ENCODE measurements around the gene EHBP1. TPM values are rescaled to one million over a fixed set of nuclear protein-coding genes. Genes with fewer than 3 reads are reported as not detected.
A peak's percentile ranks its signal among the peaks of the same experiment; 100 is the strongest.

EHBP1 gene
- total and polyA plus RNA-seq, 2 donors (not counting 3 experiments of a cell fraction or from before 2014, with no cell fraction given): 8.4 to 34.8 TPM

DNA sequence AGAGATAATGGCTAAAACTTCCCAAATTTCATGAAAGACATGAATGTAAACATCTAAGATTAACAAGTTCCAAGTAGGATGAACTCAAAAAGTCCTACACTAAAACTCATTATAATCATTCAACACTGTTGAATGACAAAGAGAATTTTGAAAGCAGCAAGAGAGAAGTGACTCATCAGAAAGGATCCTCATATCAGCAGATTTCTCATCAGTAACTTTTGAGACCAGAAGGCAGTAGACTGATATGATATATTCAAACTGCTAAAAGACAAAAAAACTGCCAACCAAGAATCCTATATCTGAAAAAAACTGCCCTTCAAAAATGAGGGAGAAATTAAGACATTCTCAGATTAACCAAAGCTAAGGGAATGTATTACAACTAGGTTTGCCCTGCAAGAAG lies 214.6 kb downstream of the EHBP1 start:
- H3K27ac ChIP-seq (ENCODE audit: insufficient read depth, low read depth, low read length): no peak overlapping the region
- intact Hi-C loops (cut with micrococcal nuclease) (loop anchor here (10.0 kb wide), 1 partner anchor 125 kb away; no protein-coding TSS in a partner anchor), dilution Hi-C loops (cut with MboI; ENCODE audit: extremely low pct_ligation_motif_present, low sequenced_read_pairs) (no loop called here)
- no peaks in the 10 kb centered on the region for H3K9me3 ChIP-seq (replicated peaks; ENCODE audit: control insufficient read depth, insufficient read depth, low read length)
- no peaks in the 10 kb centered on the region for H3K27me3 ChIP-seq (ENCODE audit: control insufficient read depth in 2 of 2, insufficient read depth in 2 of 2, low read length in 2 of 2)
- H3K9me1 ChIP-seq (replicated peaks; ENCODE audit: control insufficient read depth, extremely low read depth, insufficient read depth, low read length): no peaks in the 10 kb centered on the region
- H2AFZ ChIP-seq (ENCODE audit: low read depth, low read length): no peak overlapping the region
- ChIA-PET CTCF (no interaction called here), POLR2A (no interaction called here)
- H3K4me3 ChIP-seq (replicated peaks in 1 of 3; ENCODE audit: insufficient read depth in 1 of 3, low read depth in 1 of 3, low read length in 3 of 3): no peak overlapping the region
- H4K20me1 ChIP-seq (replicated peaks; ENCODE audit: control insufficient read depth, extremely low read depth, insufficient read depth, low read length): no peaks in the 10 kb centered on the region
- H3K4me2 ChIP-seq (ENCODE audit: insufficient read depth, low read length): no peak overlapping the region
- TF ChIP-seq EZH2 (IDR thresholded peaks at IDR 0.05; ENCODE audit: borderline replicate concordance, low read depth, low read length, severe bottlenecking) (no peak), POLR2A (IDR thresholded peaks at IDR 0.05; ENCODE audit: low read depth, low read length) (no peak), MYC (IDR thresholded peaks at IDR 0.05; ENCODE audit: low read depth, low read length) (no peak), GATA2 (IDR thresholded peaks at IDR 0.05; ENCODE audit: insufficient read depth, insufficient read length, low read depth, low read length) (no peak), POLR2AphosphoS5 (IDR thresholded peaks at IDR 0.05; ENCODE audit: insufficient read depth, low read depth, low read length) (no peak), JUN (IDR thresholded peaks at IDR 0.05; ENCODE audit: borderline replicate concordance, insufficient read depth, insufficient read length, low read depth) (peak; percentile 2), FOS (IDR thresholded peaks at IDR 0.05; ENCODE audit: borderline replicate concordance, insufficient read depth, low read length) (peak; percentile 30)
- TF ChIP-seq, protein P1, sequence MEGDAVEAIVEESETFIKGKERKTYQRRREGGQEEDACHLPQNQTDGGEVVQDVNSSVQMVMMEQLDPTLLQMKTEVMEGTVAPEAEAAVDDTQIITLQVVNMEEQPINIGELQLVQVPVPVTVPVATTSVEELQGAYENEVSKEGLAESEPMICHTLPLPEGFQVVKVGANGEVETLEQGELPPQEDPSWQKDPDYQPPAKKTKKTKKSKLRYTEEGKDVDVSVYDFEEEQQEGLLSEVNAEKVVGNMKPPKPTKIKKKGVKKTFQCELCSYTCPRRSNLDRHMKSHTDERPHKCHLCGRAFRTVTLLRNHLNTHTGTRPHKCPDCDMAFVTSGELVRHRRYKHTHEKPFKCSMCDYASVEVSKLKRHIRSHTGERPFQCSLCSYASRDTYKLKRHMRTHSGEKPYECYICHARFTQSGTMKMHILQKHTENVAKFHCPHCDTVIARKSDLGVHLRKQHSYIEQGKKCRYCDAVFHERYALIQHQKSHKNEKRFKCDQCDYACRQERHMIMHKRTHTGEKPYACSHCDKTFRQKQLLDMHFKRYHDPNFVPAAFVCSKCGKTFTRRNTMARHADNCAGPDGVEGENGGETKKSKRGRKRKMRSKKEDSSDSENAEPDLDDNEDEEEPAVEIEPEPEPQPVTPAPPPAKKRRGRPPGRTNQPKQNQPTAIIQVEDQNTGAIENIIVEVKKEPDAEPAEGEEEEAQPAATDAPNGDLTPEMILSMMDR (IDR thresholded peaks at IDR 0.05; ENCODE audit: extremely low read depth in 1 of 2, insufficient read depth in 1 of 2, low read depth in 1 of 2, low read length in 2 of 2): no peak
- TF ChIP-seq, protein P2, sequence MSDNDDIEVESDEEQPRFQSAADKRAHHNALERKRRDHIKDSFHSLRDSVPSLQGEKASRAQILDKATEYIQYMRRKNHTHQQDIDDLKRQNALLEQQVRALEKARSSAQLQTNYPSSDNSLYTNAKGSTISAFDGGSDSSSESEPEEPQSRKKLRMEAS (IDR thresholded peaks at IDR 0.05; ENCODE audit: insufficient read depth, insufficient read length): no peak
- no peaks in the 10 kb centered on the region for H3K79me2 ChIP-seq (ENCODE audit: control insufficient read depth, insufficient read depth, low read length)
- H3K9ac ChIP-seq (replicated peaks; ENCODE audit: extremely low read depth, insufficient read depth, low read length): no peak overlapping the region
- DNase-seq (ENCODE audit: low read depth, low spot score) (no peak), FAIRE-seq (no peak)
- H3K4me1 ChIP-seq (ENCODE audit: control insufficient read depth, extremely low read depth, insufficient read depth, low read length): no peaks in the 10 kb centered on the region
- no TSS peak for BruUV-seq (replicated peaks)
- H3K36me3 ChIP-seq (ENCODE audit: control insufficient read depth in 2 of 2, extremely low read depth in 1 of 2, insufficient read depth in 2 of 2, low read length in 2 of 2): peaks cover 0 to 2% of the 10 kb centered on the region in 2 experiments
